SK-N-SH (cell line): ENCODE measurements around the gene PPP2R2B. TPM values are rescaled to one million over a fixed set of nuclear protein-coding genes. Genes with fewer than 3 reads are reported as not detected.

Experiments used
- CTCF ChIA-PET: fragments of 300-600, 350-600 bp; formaldehyde crosslinking; extraction: SDS; loops from one replicate; lab custom pipeline; 2021; lab: Yijun Ruan, JAX
- POLR2A ChIA-PET: fragments of 350-600 bp; sonication (Branson Sonifier 250); formaldehyde crosslinking; extraction: SDS; loops from one replicate; lab custom pipeline; 2020; ENCODE audit warnings: antibody characterized with exemption, inconsistent platforms; lab: Yijun Ruan, JAX
- DNase-seq: peaks from one replicate; pipeline ENCODE4 v3.0.0; 2012
- H2AFZ ChIP-seq: fragments of 200-600 bp; sonication (generic); 2 replicates; pipeline ENCODE4 v1.8.1; 2016; ENCODE audit warnings: antibody characterized with exemption, mild to moderate bottlenecking, low read depth
- H3F3A ChIP-seq: fragments of 200-600 bp; sonication (generic); replicated peaks from 2 replicates; pipeline ENCODE3; 2016; ENCODE audit warnings: antibody characterized with exemption, mild to moderate bottlenecking; ENCODE audit not compliant: insufficient read depth
- H3K27ac ChIP-seq, 2 experiments: fragments of 200-500 bp in 1 of 2; fragments of 200-600 bp in 1 of 2; sonication (Bioruptor generic) in 1 of 2; sonication (generic), shearing (Covaris generic) in 1 of 2; 2 replicates each; pipeline versions ENCODE4 v1.5.1 to v1.6.1; 2014 to 2016; ENCODE audit warnings: low read depth in 2 of 2, inconsistent platforms in 1 of 2, low read length in 1 of 2, mild to moderate bottlenecking in 1 of 2, mixed read lengths in 1 of 2
- H3K27me3 ChIP-seq: fragments of 200-600 bp; sonication (generic), shearing (Covaris generic); 2 replicates; pipeline ENCODE4 v1.6.1; 2016; ENCODE audit warnings: mixed run types; ENCODE audit not compliant: insufficient read depth
- H3K36me3 ChIP-seq, 2 experiments: fragments of 200-500 bp in 1 of 2; fragments of 200-600 bp in 1 of 2; sonication (Bioruptor generic) in 1 of 2; sonication (generic) in 1 of 2; replicated peaks in 1 of 2; 2 replicates each; pipeline versions ENCODE3 to v1.5.1; 2014 to 2016; ENCODE audit warnings: low read length in 1 of 2, mild to moderate bottlenecking in 1 of 2; ENCODE audit not compliant: insufficient read depth in 2 of 2, control insufficient read depth in 1 of 2
- H3K4me1 ChIP-seq, 2 experiments: fragments of 200-500 bp in 1 of 2; fragments of 200-600 bp in 1 of 2; sonication (Bioruptor generic) in 1 of 2; sonication (generic), shearing (Covaris generic) in 1 of 2; 2 replicates each; pipeline versions ENCODE4 v1.5.1 to v1.6.1; 2014 to 2016; ENCODE audit warnings: low read depth in 1 of 2, low read length in 1 of 2, mixed run types in 1 of 2; ENCODE audit not compliant: insufficient read depth in 2 of 2, control insufficient read depth in 1 of 2
- H3K4me2 ChIP-seq: fragments of 200-600 bp; sonication (generic), shearing (Covaris generic); 2 replicates; pipeline ENCODE4 v1.6.1; 2017; ENCODE audit warnings: mixed run types
- H3K4me3 ChIP-seq, 2 experiments: fragments of 200-500 bp in 1 of 2; fragments of 200-600 bp in 1 of 2; sonication (Bioruptor generic) in 1 of 2; sonication (generic), shearing (Covaris generic) in 1 of 2; 2 replicates each; pipeline versions ENCODE4 v1.5.1 to v1.8.1; 2014 to 2016; ENCODE audit warnings: low read depth in 2 of 2, inconsistent platforms in 1 of 2, low read length in 1 of 2, mild to moderate bottlenecking in 1 of 2, mixed read lengths in 1 of 2, moderate library complexity in 1 of 2
- H3K79me2 ChIP-seq: fragments of 200-600 bp; sonication (generic); 2 replicates; pipeline ENCODE4 v1.8.1; 2017; ENCODE audit warnings: mild to moderate bottlenecking; ENCODE audit not compliant: insufficient read depth
- H3K9ac ChIP-seq: fragments of 200-600 bp; sonication (generic); 2 replicates; pipeline ENCODE4 v1.6.1; 2017; ENCODE audit warnings: mixed run types
- H3K9me2 ChIP-seq: fragments of 200-600 bp; sonication (generic); 2 replicates; pipeline ENCODE4 v1.6.1; 2017; ENCODE audit warnings: mixed run types
- H3K9me3 ChIP-seq: fragments of 200-600 bp; sonication (generic); 2 replicates; pipeline ENCODE4 v1.6.1; 2017; ENCODE audit warnings: mixed run types, mild to moderate bottlenecking, moderate library complexity
- H4K20me1 ChIP-seq: fragments of 200-600 bp; sonication (generic); 2 replicates; pipeline ENCODE4 v1.6.1; 2017; ENCODE audit warnings: mild to moderate bottlenecking, mixed run types; ENCODE audit not compliant: insufficient read depth
- CHD2 ChIP-seq: fragments of 150-350 bp; IDR thresholded peaks from 2 replicates; pipeline ENCODE4 v1.6.1; 2018; ENCODE audit warnings: low read length; ENCODE audit not compliant: partially characterized antibody
- FOSL2 ChIP-seq: IDR thresholded peaks from 2 replicates; pipeline ENCODE4 v1.4.0; 2012; ENCODE audit warnings: low read depth, mild to moderate bottlenecking, moderate library complexity, borderline replicate concordance
- GABPA ChIP-seq: IDR thresholded peaks from 2 replicates; pipeline ENCODE4 v1.4.0; 2012; ENCODE audit warnings: low read depth, mild to moderate bottlenecking
- GATA2 ChIP-seq: sonication (generic); formaldehyde crosslinking; IDR thresholded peaks from 2 replicates; pipeline ENCODE4 v1.5.0; 2020; ENCODE audit warnings: mild to moderate bottlenecking, missing genetic modification reagents
- IRF3 ChIP-seq: fragments of 150-350 bp; IDR thresholded peaks from 2 replicates; pipeline ENCODE4 v1.6.1; 2016; ENCODE audit warnings: mild to moderate bottlenecking, low read depth, low read length
- JUND ChIP-seq: IDR thresholded peaks from 2 replicates; pipeline ENCODE4 v1.4.0; 2012
- MEF2A ChIP-seq: IDR thresholded peaks from 2 replicates; pipeline ENCODE4 v1.4.0; 2012; ENCODE audit warnings: low read depth, borderline replicate concordance
- NFIC ChIP-seq: IDR thresholded peaks from 2 replicates; pipeline ENCODE4 v1.4.0; 2012; ENCODE audit warnings: borderline replicate concordance
- REST ChIP-seq: IDR thresholded peaks from 2 replicates; pipeline ENCODE4 v1.6.1; 2012; ENCODE audit warnings: mild to moderate bottlenecking, low read depth, low read length, moderate library complexity
- SIN3A ChIP-seq: IDR thresholded peaks from 2 replicates; pipeline ENCODE4 v1.6.1; 2012; ENCODE audit warnings: low read depth, mild to moderate bottlenecking, low read length, moderate library complexity, borderline replicate concordance
- TEAD4 ChIP-seq: IDR thresholded peaks from 2 replicates; pipeline ENCODE4 v1.4.0; 2012; ENCODE audit warnings: mild to moderate bottlenecking, borderline replicate concordance; ENCODE audit not compliant: insufficient read depth
- WGBS: methylation state at CpG from one replicate; pipeline ENCODE4 v1.1.6; 2017; ENCODE audit warnings: low lambda C conversion rate; 5-methylcytosine and 5-hydroxymethylcytosine counted together
- polyA plus RNA-seq, 3 experiments: library from polyadenylated mRNA; depleted of rRNA; stranded (reverse); fragments of >200 nt; gene quantifications; 2 replicates each; pipeline ENCODE4 v1.2.3, GENCODE V29; 2012
- TF ChIP-seq, protein P1 (sequence below): fragments of 200-600 bp; sonication (generic); IDR thresholded peaks from 2 replicates; pipeline ENCODE4 v1.6.1; 2017; ENCODE audit warnings: antibody characterized with exemption, mild to moderate bottlenecking, moderate library complexity
- TF ChIP-seq, protein P2 (sequence below): IDR thresholded peaks from 2 replicates; pipeline ENCODE4 v1.4.0; 2012; ENCODE audit warnings: low read depth, borderline replicate concordance

Gene PPP2R2B
- polyA plus RNA-seq, 1 of the 3 experiments (the other 2 are of a cell fraction): 11.4 TPM

DNA sequence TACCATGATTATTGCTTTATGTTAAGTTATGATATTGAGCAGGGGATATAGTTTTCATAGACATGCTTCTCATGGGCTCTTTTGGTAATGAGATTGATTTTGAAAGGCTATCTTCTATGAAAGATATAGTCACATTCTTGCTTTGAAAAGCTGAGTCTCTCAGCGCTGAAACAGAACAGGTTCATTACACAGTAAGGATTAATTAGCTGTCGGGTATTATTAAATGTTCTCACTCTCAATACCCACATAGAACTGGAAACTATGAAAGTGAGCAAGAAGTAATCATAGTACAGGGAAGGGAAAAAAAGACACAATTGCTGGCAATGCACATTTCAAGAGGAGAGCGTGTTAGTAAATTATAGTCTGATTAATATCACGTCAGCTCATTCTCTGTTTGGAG lies 190.9 kb downstream of the PPP2R2B start:
- Histone ChIP-seq H3F3A (no peaks in the 10 kb centered on the region), H3K36me3 (peaks cover 4 to 11% of the 10 kb centered on the region in 2 experiments), H3K9me2 (no peaks in the 10 kb centered on the region), H3K4me1 (peaks cover 0 to 4% of the 10 kb centered on the region in 2 experiments; a peak in 2 of 4 replicates), H3K27me3 (no peaks in the 10 kb centered on the region), H3K27ac (no peak overlapping the region), H3K4me2 (no peak overlapping the region), H2AFZ (no peak overlapping the region), H3K9me3 (no peaks in the 10 kb centered on the region), H3K9ac (no peak overlapping the region), H3K4me3 (no peak overlapping the region), H3K79me2 (no peaks in the 10 kb centered on the region), H4K20me1 (no peaks in the 10 kb centered on the region)
- TF ChIP-seq CHD2: no peak
- no peak for TF ChIP-seq TEAD4
- TF ChIP-seq IRF3: no peak
- TF ChIP-seq REST: no peak
- TF ChIP-seq GATA2 (CRISPR knock-in tag): no peak
- TF ChIP-seq MEF2A: no peak
- no peak for TF ChIP-seq SIN3A
- TF ChIP-seq, protein P1, sequence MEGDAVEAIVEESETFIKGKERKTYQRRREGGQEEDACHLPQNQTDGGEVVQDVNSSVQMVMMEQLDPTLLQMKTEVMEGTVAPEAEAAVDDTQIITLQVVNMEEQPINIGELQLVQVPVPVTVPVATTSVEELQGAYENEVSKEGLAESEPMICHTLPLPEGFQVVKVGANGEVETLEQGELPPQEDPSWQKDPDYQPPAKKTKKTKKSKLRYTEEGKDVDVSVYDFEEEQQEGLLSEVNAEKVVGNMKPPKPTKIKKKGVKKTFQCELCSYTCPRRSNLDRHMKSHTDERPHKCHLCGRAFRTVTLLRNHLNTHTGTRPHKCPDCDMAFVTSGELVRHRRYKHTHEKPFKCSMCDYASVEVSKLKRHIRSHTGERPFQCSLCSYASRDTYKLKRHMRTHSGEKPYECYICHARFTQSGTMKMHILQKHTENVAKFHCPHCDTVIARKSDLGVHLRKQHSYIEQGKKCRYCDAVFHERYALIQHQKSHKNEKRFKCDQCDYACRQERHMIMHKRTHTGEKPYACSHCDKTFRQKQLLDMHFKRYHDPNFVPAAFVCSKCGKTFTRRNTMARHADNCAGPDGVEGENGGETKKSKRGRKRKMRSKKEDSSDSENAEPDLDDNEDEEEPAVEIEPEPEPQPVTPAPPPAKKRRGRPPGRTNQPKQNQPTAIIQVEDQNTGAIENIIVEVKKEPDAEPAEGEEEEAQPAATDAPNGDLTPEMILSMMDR: no peak
- TF ChIP-seq, protein P2, sequence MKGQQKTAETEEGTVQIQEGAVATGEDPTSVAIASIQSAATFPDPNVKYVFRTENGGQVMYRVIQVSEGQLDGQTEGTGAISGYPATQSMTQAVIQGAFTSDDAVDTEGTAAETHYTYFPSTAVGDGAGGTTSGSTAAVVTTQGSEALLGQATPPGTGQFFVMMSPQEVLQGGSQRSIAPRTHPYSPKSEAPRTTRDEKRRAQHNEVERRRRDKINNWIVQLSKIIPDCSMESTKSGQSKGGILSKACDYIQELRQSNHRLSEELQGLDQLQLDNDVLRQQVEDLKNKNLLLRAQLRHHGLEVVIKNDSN: no peak
- TF ChIP-seq FOSL2: no peak
- TF ChIP-seq NFIC: no peak
- no peak for TF ChIP-seq GABPA
- no peak for TF ChIP-seq JUND
- ChIA-PET CTCF (no interaction called here), POLR2A (no interaction called here)
- WGBS: 89% methylated on average over 4 of the region's 4 CpGs
- no peak for DNase-seq
